ENCODE results near the gene PROC. TPM values are rescaled to one million over a fixed set of nuclear protein-coding genes. Genes with fewer than 3 reads are reported as not detected.
A peak's percentile ranks its signal among the peaks of the same experiment; 100 is the strongest.

PROC gene
- total and polyA plus RNA-seq, 2 of the 8 experiments (the other 6 are each of a cell fraction or from before 2014, with no cell fraction given) = 1.5 to 1.6 TPM

GRCh38 chr2:127386764-127387654, 31.2 kb upstream of the PROC start (continued):
- TF ChIP-seq E2F6 (IDR thresholded peaks at IDR 0.05) (no peak), SP2 (IDR thresholded peaks at IDR 0.05; ENCODE audit: low read length) (no peak), FOSL1 (IDR thresholded peaks at IDR 0.05; ENCODE audit: insufficient read depth, low read depth, low read length) (0 out of 2 replicates have a peak, but pooled peaks have one; percentile 61), RAD21 (IDR thresholded peaks at IDR 0.05 in 1 of 2, conservative IDR thresholded peaks at IDR 0.05 in 1 of 2; ENCODE audit: low read depth in 2 of 2, low read length in 2 of 2) (peak in 1 of 2 experiments; percentile 4; a peak in 1 of 4 replicates), ASH2L (IDR thresholded peaks at IDR 0.05; ENCODE audit: low read length) (peak; percentile 80), HDAC6 (IDR thresholded peaks at IDR 0.05; ENCODE audit: low read depth, low read length) (no peak), EP300 (IDR thresholded peaks at IDR 0.05; ENCODE audit: borderline replicate concordance in 1 of 2, low read depth in 2 of 2, low read length in 2 of 2) (0 out of 3 replicates have a peak, but pooled peaks of 1 of the 2 experiments have one; percentile 4), EGR1 (IDR thresholded peaks at IDR 0.05; ENCODE audit: borderline replicate concordance, low read depth, low read length) (peak; percentile 53; the same call in 1 of the 2 replicates)
